Cardiac fibroblast (primary cell): ENCODE results near the gene MYOCOS.

Source experiments
- DNase-seq, 2 donors: peaks; one replicate each; pipeline versions ENCODE4 v3.0.0 to v3.0.0-alpha.2; 2010; ENCODE audit warnings: low read depth in 2 of 2
- H3K4me3 ChIP-seq, 2 donors: replicated peaks in 1 of 2; 1 replicate in 1 of 2; 2 replicates in 1 of 2; pipeline ENCODE4 v1.5.1; 2011; ENCODE audit warnings: low read depth in 2 of 2, low read length in 2 of 2, mild to moderate bottlenecking in 2 of 2, moderate library complexity in 1 of 2
- CTCF ChIP-seq: IDR thresholded peaks from one replicate; pipeline ENCODE4 v1.5.1; 2011; ENCODE audit warnings: low read depth, mild to moderate bottlenecking, low read length, inconsistent platforms

The MYOCOS gene

GRCh38 chr1:171668372-171668771, 46.3 kb downstream of the MYOCOS start:
- H3K4me3 ChIP-seq = no peak overlapping the region
- no peak for DNase-seq
- TF ChIP-seq CTCF = no peak

GRCh38 chr1:171670739-171671138, 48.7 kb downstream of the MYOCOS start:
- DNase-seq = no peak
- TF ChIP-seq CTCF = no peak
- no peak overlapping the region for H3K4me3 ChIP-seq

GRCh38 chr1:171674431-171675405, 52.7 kb downstream of the MYOCOS start:
- no peak for TF ChIP-seq CTCF
- DNase-seq = no peak
- H3K4me3 ChIP-seq = no peak overlapping the region
